ENCODE results near the gene SAMD4A. TPM values are rescaled to one million over a fixed set of nuclear protein-coding genes. Genes with fewer than 3 reads are reported as not detected.

SAMD4A gene
- total RNA-seq, 1 donor from 2014 or later, result 252 TPM

GRCh38 chr14:54671537-54671936 is 104.6 kb downstream of the SAMD4A start:
- intact Hi-C loops (cut with DNase I), result no loop called here
- no peak for DNase-seq (ENCODE audit: low spot score)

- no peak for DNase-seq (ENCODE audit: low spot score)
- intact Hi-C loops (cut with DNase I), result no loop called here
Observed at GRCh38 chr14:54672181-54672580, 105.3 kb downstream of the SAMD4A start.

- intact Hi-C loops (cut with DNase I), result no loop called here
- DNase-seq (ENCODE audit: low spot score), result no peak
Observed at GRCh38 chr14:54672688-54673087, 105.8 kb downstream of the SAMD4A start.

GRCh38 chr14:54673193-54674045 is 106.5 kb downstream of the SAMD4A start:
- DNase-seq (ENCODE audit: low spot score), result no peak
- intact Hi-C loops (cut with DNase I), result no loop called here

- intact Hi-C loops (cut with DNase I), result no loop called here
- no peak for DNase-seq (ENCODE audit: low spot score)
Observed at GRCh38 chr14:54674046-54674741, 107.3 kb downstream of the SAMD4A start.

GRCh38 chr14:54675236-54676128 is 108.6 kb downstream of the SAMD4A start:
- no peak for DNase-seq (ENCODE audit: low spot score)
- intact Hi-C loops (cut with DNase I), result no loop called here

GRCh38 chr14:54676812-54677708 is 110.1 kb downstream of the SAMD4A start:
- DNase-seq (ENCODE audit: low spot score), result no peak
- intact Hi-C loops (cut with DNase I), result no loop called here

- DNase-seq (ENCODE audit: low spot score), result no peak
- intact Hi-C loops (cut with DNase I), result no loop called here
Observed at GRCh38 chr14:54680651-54681050, 113.7 kb downstream of the SAMD4A start.

- no peak for DNase-seq (ENCODE audit: low spot score)
- intact Hi-C loops (cut with DNase I), result no loop called here
Observed at GRCh38 chr14:54681811-54682261, 114.9 kb downstream of the SAMD4A start.

GRCh38 chr14:54682578-54682977 is 115.7 kb downstream of the SAMD4A start:
- no peak for DNase-seq (ENCODE audit: low spot score)
- intact Hi-C loops (cut with DNase I), result no loop called here

- no peak for DNase-seq (ENCODE audit: low spot score)
- intact Hi-C loops (cut with DNase I), result no loop called here
Observed at GRCh38 chr14:54683882-54684794, 117.2 kb downstream of the SAMD4A start.

GRCh38 chr14:54685286-54685845 is 118.4 kb downstream of the SAMD4A start:
- DNase-seq (ENCODE audit: low spot score), result no peak
- intact Hi-C loops (cut with DNase I), result no loop called here

GRCh38 chr14:54686219-54686870 is 119.4 kb downstream of the SAMD4A start:
- no peak for DNase-seq (ENCODE audit: low spot score)
- intact Hi-C loops (cut with DNase I), result no loop called here

- no peak for DNase-seq (ENCODE audit: low spot score)
- intact Hi-C loops (cut with DNase I), result no loop called here
Observed at GRCh38 chr14:54686871-54687749, 120.2 kb downstream of the SAMD4A start.

GRCh38 chr14:54687750-54688119 is 120.8 kb downstream of the SAMD4A start:
- DNase-seq (ENCODE audit: low spot score), result no peak
- intact Hi-C loops (cut with DNase I), result no loop called here

- DNase-seq (ENCODE audit: low spot score), result no peak
- intact Hi-C loops (cut with DNase I), result no loop called here
Observed at GRCh38 chr14:54688229-54688628, 121.3 kb downstream of the SAMD4A start.

All from cardiac septum (tissue), 1 donor.